Activated CD8-positive, alpha-beta memory T cell treated with anti-CD3 and anti-CD28 coated beads for 4 hours (primary cell): Measurements from ENCODE around the gene SAPCD2.
"Not testable (repeated sequence)": the region's sequence is repeated elsewhere in the genome, so short reads cannot be mapped to it uniquely, and the experiment has no call there.

ENCODE experiments used
- DNase-seq, 2 donors: peaks; one replicate each; pipeline ENCODE4 v3.0.0-alpha.2; 2020; ENCODE audit warnings: low read depth in 2 of 2

Gene SAPCD2

DNA sequence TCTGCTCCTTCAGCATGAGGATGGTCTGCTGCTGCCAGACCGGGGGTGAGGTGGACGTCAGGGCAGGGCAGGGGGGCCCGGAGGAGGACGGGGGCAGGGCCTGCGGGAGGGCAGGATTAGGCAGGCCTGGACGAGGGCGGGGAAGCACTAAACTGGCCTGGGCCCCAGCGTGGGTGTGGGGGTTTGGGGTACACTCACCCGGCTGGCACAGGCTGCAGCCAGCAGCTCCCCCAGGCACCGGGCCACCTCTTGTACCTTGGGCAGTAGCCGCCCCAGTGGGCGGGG, 5.5 kb downstream of the SAPCD2 start:
- DNase-seq: no peak

DNA sequence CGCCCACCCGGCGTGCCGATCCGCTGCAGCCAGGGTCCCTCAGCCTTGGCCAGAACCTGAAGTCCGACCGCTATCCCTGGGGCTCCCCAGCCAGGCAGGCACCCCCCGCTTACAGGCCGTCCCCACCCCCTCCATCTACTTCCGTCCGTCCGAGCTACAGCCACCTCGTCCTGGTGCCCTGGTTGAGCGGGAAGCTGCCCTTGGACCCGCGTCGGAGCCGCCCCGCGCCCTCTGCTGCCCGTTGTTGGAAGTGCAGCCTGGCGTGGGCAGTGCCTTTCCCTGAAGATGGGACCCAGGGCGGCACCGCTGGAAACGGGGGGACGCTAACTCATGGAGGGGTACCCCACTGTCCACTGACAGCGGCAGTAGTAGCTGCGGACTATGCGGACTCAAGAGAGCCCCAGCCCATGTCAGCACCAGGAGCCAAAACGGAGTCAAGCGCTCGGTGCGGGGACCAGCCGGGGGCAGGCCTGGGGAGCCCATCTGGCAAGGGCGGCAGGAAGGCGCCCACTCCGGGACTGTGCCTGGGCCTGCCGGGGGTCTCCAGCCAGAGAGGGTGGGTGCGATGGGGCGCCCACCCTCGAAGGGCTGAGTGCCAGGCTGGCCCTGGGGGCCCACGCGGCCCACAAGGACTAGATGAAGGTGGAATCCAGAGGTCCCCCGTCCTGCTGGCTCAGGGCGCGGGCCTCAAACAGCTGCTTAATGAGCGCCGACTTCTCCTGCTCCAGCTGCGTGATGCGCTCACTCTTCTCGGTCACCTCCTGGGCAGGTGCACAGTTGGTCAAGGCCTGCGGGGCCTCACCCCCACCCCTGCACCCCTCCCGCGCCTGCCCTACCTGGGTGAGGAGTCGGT, 6.1 kb downstream of the SAPCD2 start:
- no peak for DNase-seq

DNA sequence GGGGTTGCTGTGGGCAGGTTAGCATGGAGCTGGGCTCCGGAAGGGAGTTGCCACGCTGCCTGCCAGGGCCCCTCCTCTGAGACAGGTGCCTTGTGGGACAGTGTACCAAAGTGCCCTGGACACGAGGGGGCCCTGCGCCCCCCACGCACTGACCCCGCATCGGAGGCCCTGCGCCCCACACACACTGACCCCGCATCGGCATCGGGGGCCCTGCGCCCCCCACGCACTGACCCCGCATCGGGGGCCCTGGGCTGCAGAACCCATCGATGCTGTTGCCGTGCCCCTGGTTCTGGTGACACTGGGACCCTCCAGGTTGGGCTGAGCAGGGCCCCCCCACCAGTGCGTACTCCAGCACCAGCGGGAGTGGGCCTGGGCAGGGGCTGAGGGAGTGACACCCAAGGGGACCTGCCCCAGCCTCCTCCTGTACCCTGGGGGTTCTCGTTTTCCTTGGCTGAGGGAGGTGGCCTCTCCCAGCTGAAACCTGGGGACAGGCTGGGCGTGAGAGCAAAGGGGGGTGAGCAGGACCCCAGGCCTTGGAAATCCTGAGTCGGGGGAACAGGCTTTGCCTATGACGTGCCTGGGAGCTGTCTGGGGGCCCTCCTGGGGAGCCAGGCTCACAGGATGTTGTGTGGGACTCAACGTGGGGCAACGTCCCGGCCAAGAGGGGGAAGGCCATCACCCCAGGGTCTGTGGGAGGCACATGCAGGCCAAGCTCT, 6.9 kb downstream of the SAPCD2 start:
- DNase-seq: no peak

DNA sequence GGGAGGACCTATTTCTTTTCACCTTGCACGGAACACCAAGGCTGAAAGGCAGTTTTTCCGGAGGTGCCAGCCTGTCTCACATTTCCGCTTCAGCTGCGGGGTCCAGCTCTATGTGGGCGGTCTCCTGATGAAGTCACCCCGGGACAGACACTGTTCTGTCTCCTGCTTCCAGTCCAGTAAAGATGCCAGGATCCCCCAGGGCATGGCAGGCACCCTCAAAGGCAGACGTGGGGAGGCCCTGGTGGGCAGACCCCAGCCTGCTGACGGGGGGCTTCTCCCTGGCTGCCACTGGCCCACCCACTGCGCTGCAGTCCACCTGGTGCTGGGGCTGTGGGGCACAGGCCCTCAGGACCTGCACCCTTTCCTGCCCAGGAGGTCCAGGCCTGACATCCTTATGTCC, 7.6 kb downstream of the SAPCD2 start:
- not testable (repeated sequence) for DNase-seq

DNA sequence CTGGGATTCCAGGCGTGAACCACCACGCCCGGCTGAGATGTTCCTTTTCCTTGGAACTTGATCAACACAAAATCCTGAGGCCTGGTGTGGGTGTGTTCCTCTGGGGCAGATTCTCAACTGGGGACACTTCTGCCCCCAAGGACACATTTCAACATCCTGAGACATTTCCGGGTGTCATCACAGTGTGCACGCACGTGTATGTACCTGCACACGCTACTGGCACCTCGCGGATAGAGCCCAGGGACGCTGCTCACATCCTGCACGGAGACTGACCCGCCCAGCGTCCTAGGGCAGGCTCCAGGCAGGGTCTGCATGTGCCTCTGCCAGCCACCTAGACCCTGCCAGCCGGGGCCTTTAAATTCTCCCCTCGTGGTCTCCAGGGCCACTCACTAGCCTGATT, 8.0 kb downstream of the SAPCD2 start:
- DNase-seq: no peak

DNA sequence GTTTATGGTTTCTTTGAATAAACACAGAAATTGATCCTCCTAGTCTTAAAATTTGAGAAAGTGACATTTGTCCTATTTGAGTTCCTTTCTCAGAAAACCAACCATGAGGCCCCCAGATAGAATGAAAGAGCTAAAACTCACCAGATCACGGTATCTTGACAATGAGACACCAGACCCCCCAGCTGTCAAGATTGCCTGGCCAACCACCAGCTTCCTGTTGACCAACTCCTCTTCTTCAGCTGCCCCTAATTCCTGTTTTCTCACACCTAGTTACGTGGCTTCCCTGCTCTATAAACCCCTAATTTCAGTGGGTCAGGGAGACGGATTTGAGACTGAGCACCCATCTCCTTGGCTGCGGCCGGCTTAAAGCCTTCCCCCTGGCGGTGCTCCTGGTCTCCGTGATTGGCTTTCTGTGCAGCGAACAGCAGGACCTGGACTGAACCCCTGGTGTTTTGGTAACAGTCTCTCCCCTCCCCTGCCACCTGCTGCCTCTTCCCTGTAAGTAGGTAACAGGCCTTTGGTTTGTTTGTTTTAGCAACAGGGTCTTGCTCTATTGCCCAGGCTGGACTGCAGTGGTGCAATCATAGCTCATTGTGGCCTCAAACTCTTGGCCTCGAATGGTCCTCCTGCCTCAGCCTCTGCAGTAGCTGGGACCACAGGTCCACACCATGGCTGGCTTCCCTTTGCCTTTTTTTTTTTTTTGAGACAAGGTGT, 11.7 kb downstream of the SAPCD2 start:
- DNase-seq: no peak

DNA sequence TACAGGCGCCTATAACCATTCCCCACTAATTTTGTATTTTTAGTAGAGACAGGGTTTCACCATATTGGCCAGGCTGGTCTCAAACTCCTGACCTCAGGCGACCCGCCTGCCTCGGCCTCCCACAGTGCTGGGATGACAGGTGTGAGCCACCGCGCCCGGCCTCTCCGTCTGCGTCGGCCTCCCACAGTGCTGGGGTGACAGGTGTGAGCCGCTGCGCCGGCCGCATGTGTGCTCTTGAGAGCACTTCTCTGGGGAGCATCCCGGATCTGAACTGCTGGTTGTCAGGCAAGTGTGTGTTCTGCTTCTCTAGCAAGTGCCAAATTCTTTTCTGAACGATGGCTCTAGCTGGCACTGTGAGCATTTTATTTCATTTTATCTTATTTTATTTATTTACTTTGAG, 12.8 kb downstream of the SAPCD2 start:
- no peak for DNase-seq

DNA sequence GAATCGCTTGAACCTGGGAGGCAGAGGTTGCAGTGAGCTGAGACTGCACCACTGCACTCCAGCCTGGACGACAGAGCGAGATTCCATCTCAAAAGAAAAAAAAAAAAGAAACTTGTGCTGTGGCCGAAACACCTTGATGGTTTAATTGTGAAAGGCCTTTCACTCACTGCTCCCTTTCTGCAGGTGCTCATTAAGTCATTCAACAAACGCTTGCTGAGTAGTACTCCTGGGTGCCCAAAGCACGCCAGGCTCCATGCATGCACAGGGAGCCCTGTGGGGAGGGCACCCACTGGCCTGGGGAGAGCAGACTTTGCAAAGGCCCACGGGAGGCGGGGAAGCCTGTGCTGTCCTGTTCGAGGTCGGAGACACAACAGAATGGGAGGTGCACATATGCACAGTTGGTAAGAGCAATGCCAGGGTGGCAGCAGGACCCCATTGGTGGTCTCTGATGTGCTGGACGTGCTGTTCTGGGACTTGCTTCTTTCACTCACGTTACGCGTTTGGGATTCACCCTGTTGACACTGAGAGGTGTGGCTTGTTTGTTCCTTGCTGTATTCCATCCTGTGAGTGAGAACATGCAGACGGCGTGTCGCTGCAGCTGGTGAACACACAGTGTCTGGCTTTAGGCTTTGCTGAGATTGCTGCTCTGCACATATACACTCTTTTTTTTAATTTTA, 13.5 kb downstream of the SAPCD2 start:
- DNase-seq: no peak

DNA sequence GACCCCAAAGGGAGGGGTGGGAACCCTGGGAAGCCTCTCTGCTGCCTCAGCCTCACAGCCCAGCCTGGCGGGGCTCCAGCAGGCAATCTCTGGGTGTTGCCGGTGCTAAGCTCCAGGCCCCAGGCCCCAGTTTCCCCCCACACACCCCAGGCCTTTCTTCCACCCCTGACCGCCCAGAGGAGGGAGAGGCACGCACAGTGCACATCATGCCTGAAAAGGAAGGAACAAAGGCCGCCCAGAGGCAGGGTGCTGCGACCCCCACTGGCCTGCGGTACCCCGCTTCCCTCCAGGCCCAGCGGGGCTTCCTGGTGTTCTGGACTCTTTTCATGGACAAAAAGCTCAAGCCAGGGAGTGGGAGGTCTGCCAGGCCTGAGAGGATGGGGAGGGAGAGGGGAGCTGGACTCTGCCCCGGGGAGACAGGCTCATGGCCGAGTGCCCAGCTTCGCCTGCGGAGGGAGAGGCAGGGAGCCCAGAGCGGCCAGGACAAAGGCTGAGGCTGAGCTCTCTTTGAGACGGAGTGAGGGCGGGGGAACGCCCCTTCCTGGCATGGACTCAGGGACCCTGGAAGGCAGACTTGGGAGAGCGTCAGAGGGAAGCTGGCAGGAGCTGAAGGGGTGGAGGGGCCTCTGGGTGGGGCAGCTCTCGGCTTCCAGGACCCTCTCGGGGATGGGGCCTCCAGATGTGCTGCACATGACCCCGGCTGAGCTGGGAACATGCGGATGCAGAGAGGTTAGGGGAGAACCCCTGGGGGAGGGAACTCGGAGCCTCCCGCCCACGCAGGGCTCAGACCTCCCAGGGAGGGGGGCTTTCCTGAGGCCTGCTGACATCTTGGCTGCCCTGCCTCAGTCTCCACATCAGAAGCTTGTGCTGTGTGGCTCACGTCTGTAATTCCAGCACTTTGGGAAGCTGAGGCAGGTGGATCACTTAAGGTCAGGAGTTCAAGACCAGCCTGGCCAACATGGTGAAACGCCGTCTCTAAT, 14.7 kb downstream of the SAPCD2 start:
- DNase-seq: no peak

DNA sequence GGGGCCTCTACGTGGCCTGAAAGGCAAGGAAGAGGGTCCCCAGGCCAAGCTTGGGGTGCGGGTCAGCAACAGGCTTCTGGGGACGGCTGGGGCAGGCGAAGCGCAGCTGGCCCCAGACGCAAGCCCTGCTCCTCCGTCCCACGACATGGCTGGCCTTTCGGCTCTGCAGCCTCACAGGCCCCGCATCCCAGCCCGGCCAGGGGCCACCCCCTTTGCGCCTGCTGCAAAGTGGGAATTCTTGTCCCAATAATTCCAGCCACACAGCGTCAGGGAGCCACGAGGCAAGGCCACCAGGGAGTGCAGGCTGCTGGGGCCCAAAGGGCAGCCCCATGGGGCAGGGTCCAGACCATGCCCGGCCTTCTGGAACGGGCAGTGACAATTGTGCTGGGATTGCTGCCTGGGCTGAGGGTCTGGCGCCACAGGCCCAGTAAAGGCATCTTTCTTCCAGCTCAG, 15.4 kb downstream of the SAPCD2 start:
- DNase-seq: no peak

DNA sequence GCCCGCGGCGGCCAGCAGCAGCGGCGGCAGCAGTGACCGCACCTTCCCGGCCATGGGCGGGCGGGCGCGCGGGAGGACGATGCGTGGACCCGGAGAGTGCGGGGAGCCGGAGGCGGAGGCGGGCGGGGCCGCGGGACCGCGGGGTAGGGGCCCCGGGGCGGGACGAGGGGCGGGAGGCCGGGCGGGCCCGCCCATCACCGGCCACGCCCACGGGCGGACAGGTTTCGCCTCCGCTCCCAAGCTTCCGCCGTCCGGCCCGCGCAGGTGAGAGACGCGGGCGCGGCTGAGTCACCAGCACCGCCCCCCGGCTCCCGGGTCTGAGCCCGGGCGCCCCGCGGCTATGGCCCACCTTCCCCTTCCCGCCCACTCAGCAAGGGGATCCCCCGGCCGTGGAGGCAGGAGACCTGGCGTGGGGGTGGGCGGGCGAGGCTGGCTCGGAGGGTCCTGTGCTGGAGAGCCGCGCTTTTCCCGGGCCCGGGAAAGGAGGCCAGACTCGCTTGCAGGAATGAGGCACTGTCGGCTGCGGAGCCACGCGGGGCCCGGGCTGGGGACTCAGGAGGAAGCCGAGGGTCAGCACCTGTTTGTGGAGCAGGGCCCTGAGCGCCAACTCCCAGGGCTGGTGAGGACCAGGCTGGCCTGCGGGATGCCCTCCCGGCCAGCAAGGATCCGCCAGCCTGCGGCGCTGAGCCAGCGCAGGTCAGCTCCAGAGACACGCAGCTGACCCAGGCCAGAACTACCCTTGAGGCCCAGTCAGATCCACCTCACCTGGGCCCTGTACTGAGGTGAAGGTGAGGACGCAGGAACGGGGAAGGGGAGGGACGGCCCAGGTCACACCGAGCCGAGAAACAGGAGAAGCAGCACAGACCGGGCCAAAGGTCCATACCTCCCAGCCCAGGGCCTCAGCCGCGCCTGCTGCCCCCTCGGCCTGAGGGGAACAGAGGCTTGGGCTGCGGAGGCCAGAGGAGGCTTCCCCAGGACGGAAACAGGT, 16.1 kb downstream of the SAPCD2 start, which contains the start of gene ENTPD2:
TSS of gene ENTPD2 (minus strand) at position 118 of the 988 bp plus-strand sequence. CDS start at position 54, 64 bp downstream.
- DNase-seq: no peak

DNA sequence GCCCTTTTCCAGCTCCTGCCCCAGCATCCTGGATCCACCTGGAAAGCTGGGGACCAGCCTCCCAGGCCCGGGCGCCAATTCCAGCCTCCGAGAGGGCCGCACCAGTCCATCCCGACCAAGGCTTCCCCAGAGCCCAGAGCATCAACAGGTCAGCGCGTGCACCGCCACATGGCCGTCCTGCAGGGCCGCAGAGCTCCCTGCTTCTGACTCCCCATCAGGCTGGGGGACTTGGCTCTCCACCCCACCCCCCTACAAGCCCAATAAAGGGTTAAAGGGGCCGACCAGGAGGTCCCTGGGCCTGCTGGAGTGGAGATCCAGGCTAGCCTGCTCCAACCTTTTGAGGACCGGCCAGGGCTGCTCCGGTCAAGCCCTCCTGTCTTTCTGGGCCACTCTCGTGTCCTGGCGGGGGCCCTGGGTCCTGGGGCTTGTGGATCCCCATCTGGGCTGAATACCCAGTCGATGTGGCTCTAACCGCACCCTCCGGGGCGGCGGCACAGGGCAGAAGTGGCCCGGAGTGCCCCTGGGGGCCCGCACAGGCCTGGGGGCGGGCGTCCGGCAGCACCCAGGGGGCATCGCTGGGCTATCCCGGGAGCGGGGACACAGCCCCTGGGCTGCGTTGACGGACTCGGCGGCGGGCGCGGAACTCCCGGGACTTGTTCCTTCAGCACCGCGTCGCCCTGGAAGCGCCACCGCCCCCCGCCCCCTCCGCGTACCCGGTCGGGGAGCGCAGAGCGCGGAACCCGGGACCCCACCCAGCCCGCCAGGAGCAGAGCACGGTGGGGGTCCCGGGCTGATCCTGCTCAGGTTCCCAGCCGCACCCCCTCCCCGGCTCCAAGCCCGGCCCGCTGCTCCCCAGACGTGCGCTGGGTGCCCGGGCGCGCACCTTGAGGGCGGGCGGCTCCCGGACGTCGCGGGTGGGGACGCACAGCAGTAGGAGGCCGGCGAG, 17.1 kb downstream of the SAPCD2 start:
- DNase-seq: no peak

DNA sequence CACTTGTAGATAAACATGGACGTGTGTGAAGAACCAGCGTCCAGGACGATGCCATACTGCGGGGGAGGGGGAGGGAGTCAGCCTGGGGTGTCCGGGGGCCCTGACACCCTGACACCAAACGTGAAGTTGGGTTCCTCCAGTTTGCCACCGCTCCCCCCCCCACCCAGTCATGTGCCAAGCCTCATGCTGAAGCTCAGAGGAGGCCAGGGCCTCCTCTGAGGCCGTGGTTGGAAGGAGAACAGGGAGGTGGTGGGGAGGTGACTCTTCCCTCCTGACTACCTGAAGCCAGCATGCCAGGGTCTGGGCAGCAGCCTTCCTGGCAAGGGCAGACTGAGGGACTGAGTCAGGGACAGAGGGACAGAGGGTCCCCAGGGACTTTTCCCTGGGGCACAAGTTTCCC, 18.1 kb downstream of the SAPCD2 start:
- DNase-seq: no peak

DNA sequence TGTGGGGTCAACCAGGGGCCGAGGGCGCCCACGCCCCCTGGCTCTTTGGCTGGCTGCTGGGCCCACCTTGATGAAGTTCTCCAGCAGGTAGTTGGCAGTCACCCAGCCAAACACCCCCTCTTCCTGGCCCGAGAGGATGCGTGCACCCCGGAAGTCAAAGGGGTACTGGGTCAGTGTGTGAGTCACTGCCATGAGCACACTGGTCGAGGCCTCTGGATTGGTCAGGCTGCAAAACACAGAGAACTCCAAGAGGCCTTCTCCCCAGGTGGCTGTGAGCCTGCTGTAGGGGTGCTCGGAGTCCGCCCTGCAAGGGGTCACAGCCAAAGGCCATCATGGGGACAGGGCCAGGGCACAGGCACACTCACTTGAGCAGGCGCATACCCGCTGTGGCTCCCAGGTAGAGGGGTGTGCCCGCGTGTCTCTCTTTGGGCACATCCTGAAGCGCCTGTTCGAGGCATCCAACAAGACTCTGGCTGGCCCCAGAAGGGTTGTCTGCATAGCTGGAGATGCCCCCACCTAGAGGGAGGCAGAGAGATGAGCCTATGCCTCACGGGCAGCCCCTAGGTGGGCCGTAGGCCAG, 19.1 kb downstream of the SAPCD2 start:
- DNase-seq: no peak

DNA sequence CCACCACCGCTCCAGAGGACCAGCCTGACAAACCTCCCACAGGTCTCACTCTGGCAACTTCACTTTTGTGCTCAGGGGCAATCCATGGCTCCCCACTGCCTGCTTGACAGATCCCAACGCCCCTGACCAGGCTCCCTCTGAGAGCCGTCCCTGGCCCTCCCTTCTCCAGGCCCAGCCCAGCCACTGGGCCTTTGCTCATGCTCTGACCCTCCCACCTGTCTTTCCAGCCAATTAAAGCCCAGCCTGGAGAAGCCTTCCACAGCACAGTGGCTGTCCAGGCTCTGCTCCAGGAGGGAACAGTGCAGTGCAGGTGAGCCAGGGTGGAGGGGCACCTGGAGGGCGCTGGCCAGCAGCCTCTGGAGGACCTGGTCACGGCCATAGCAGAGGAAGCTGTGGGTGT, 19.8 kb downstream of the SAPCD2 start:
- no peak for DNase-seq

DNA sequence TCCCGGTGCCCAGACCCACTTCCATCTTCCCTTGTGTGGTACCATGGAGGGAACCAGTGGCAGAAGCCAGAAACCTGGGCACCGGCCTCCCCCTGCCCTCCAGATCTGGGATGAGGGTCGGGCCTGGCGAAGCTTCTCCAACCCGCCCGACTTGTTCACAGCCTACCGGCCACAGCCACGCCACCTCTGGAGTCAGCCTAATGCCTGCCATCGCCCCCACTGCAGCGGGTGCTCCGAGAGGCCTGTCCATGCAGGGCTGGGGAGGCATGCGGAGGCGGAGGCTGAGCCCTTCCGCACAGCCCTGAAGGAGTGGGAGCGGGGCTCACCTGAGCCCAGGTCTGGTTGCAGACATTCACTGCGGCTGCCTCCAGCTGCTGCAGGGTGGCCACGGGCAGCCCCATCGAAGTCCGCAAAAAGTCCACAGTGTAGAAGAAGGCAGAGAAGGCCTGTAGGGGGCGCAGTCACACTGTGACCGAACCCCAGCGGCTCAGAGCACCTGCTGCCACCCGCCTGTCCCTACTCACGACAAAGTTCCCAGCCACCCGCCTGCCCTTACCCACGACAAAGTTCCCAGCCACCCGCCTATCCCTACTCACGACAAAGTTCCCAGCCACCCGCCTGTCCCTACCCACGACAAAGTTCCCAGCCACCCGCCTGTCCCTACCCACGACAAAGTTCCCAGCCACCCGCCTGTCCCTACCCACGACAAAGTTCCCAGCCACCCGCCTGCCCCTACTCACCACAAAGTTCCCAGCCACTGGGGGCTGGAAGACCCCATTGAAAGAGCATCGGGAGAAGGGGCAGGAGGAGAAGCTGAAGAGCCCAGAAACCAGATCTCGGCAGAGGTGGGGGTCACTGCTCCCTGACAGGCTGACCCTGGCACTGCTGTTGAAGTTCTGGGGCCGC, 20.6 kb downstream of the SAPCD2 start:
- no peak for DNase-seq
